Esophagus muscularis mucosa (tissue), 4 donors: ENCODE data around the gene CFAP161. TPM values are rescaled to one million over a fixed set of nuclear protein-coding genes. Genes with fewer than 3 reads are reported as not detected.

ENCODE experiments used
- DNase-seq: peaks from one replicate; pipeline ENCODE4 v3.0.0-alpha.2; 2017; ENCODE audit errors: extremely low spot score
- H3K27ac ChIP-seq, 4 donors: fragments of 200-600 bp; sonication (generic); replicated peaks in 1 of 4; 1 replicate in 3 of 4; 2 replicates in 1 of 4; pipeline ENCODE4 v1.5.1; 2016 to 2019; ENCODE audit warnings: mild to moderate bottlenecking in 1 of 4
- H3K27me3 ChIP-seq, 4 donors: fragments of 200-600 bp; sonication (generic); one replicate each; pipeline versions ENCODE4 v1.5.1 to v1.6.0; 2016 to 2019
- H3K36me3 ChIP-seq, 4 donors: fragments of 200-600 bp; sonication (generic); one replicate each; pipeline ENCODE4 v1.5.1; 2016 to 2019
- H3K4me1 ChIP-seq, 4 donors: fragments of 200-600 bp; sonication (generic); one replicate each; pipeline ENCODE4 v1.5.1; 2016 to 2019
- H3K4me3 ChIP-seq, 4 donors: fragments of 200-600 bp; sonication (generic); 1 replicate in 2 of 4; 2 replicates in 2 of 4; pipeline ENCODE4 v1.5.1; 2016 to 2019; ENCODE audit warnings: mild to moderate bottlenecking in 4 of 4, moderate library complexity in 1 of 4
- H3K9me3 ChIP-seq, 4 donors: fragments of 200-600 bp; sonication (generic); 1 replicate in 3 of 4; 2 replicates in 1 of 4; pipeline ENCODE4 v1.5.1; 2016 to 2019
- EP300 ChIP-seq: sonication (generic); formaldehyde crosslinking; IDR thresholded peaks from one replicate; pipeline ENCODE4 v1.6.1; 2017; ENCODE audit warnings: antibody characterized with exemption
- POLR2A ChIP-seq: fragments of 450-650 bp; IDR thresholded peaks from one replicate; pipeline ENCODE4 v1.6.1; 2017; ENCODE audit warnings: antibody characterized with exemption, moderate library complexity, mild to moderate bottlenecking, low read depth
- POLR2AphosphoS5 ChIP-seq, 2 donors: sonication (generic); formaldehyde crosslinking; IDR thresholded peaks; one replicate each; pipeline ENCODE4 v1.6.1; 2017; ENCODE audit warnings: antibody characterized with exemption in 2 of 2
- WGBS: methylation state at CpG from one replicate; pipeline ENCODE4 v1.1.5; 2018; 5-methylcytosine and 5-hydroxymethylcytosine counted together
- intact Hi-C: fragments of 100-400 bp; cut with DNase I; formaldehyde crosslinking; loops from one replicate; pipeline ENCODE4 v1.15.1; 2023
- total RNA-seq, 4 donors: library from RNA; depleted of rRNA; stranded (reverse); fragments of >200 nt; gene quantifications; one replicate each; pipeline versions ENCODE4 v1.1.0 to v1.2.1, GENCODE V29; 2016
- TF ChIP-seq, protein P1 (sequence below), 3 experiments: fragments of 200-600 bp in 2 of 3; fragments of 450-650 bp in 1 of 3; sonication (generic) in 2 of 3; IDR thresholded peaks; one replicate each; pipeline ENCODE4 v1.5.1; 2017 to 2019; ENCODE audit warnings: antibody characterized with exemption in 3 of 3, mild to moderate bottlenecking in 2 of 3, moderate library complexity in 1 of 3

CFAP161 gene
- total RNA-seq, 4 donors from 2014 or later: 0.66 to 0.71 TPM; not detected in 2

DNA sequence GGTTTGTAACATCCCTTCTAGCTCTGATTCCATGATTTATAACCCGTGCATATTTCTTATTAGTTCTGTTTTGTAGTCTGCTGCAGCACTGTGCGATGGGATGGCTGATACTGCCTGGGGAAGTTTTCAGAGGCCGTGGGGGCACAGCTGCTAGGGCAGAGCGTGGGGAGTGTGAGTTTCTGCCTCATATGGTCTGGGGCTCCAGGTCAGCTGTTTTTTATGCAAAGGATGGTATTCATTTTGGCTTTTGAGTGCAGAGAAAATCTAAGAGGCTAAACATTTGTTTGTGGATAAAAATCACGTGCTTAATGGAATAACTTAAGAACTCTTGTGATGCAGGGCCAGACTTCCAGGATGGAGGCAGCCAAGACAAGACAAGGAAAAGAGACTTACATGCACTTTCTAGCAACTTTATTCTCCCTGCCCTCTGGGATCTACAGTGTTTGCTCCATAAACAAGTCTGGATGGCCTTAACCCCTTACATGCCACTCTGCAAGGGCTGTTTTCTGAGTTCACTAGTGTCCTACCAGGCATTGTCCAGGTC, 45.5 kb upstream of the CFAP161 start:
- Histone ChIP-seq H3K4me1 (peaks cover 12 to 14% (median 13%) of the 10 kb centered on the region in 4 donors), H3K36me3 (no peaks in the 10 kb centered on the region), H3K9me3 (no peaks in the 10 kb centered on the region), H3K27ac (no peak overlapping the region), H3K4me3 (no peak overlapping the region), H3K27me3 (no peaks in the 10 kb centered on the region)
- DNase-seq: no peak
- WGBS: 72% methylated on average over 5 of the region's 5 CpGs
- TF ChIP-seq EP300: no peak
- TF ChIP-seq POLR2A: no peak
- TF ChIP-seq, protein P1, sequence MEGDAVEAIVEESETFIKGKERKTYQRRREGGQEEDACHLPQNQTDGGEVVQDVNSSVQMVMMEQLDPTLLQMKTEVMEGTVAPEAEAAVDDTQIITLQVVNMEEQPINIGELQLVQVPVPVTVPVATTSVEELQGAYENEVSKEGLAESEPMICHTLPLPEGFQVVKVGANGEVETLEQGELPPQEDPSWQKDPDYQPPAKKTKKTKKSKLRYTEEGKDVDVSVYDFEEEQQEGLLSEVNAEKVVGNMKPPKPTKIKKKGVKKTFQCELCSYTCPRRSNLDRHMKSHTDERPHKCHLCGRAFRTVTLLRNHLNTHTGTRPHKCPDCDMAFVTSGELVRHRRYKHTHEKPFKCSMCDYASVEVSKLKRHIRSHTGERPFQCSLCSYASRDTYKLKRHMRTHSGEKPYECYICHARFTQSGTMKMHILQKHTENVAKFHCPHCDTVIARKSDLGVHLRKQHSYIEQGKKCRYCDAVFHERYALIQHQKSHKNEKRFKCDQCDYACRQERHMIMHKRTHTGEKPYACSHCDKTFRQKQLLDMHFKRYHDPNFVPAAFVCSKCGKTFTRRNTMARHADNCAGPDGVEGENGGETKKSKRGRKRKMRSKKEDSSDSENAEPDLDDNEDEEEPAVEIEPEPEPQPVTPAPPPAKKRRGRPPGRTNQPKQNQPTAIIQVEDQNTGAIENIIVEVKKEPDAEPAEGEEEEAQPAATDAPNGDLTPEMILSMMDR (IDR thresholded peaks at IDR 0.05): no peak
- TF ChIP-seq POLR2AphosphoS5 (IDR thresholded peaks at IDR 0.05): no peak
- intact Hi-C loops: no loop called here

DNA sequence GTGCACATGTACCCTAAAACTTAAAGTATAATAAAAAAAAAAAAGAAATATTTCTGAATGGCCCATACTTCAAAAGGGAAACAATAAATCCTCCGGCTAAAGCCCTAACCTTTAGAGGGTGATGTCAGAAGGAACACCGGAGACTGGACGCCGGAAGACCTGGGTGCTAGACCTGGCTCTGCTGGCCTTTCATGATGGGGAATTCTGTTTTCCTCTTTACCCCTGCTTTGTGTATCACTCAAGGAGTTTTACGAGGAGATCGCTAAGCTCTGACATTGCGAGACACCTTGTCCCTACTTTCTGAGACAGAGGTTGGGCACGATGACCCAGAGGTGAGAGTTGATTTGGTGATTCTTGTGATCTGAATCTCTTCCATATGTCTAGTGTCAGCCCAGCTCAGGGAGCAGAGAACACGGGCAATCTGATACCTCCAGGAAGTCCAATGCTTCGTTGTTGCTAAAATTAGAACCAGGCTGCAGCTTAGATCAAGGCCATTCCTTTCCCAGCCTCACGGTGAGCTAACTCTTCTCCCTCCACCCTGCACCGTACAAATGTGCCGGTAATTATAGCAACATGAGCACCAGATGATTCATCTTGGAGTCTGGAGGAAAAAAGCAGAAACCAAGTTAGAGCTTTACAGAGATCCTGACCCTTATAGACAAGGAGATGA, 42.0 kb upstream of the CFAP161 start:
- no peaks in the 10 kb centered on the region for H3K36me3 ChIP-seq
- H3K27ac ChIP-seq: peak overlapping the region in 2 of 4 donors; percentile 3 to 24
- no peak for DNase-seq
- peaks cover 0 to 8% (median 0%) of the 10 kb centered on the region in 4 donors for H3K27me3 ChIP-seq
- intact Hi-C loops: no loop called here
- H3K4me3 ChIP-seq: no peak overlapping the region
- WGBS: 36% methylated on average over 13 of the region's 13 CpGs
- H3K9me3 ChIP-seq: no peaks in the 10 kb centered on the region
- TF ChIP-seq EP300 (no peak), POLR2A (no peak), POLR2AphosphoS5 (IDR thresholded peaks at IDR 0.05) (peak; percentile 25 to 35)
- TF ChIP-seq, protein P1 (IDR thresholded peaks at IDR 0.05): no peak
- H3K4me1 ChIP-seq: peaks cover 12 to 14% (median 13%) of the 10 kb centered on the region in 4 donors

DNA sequence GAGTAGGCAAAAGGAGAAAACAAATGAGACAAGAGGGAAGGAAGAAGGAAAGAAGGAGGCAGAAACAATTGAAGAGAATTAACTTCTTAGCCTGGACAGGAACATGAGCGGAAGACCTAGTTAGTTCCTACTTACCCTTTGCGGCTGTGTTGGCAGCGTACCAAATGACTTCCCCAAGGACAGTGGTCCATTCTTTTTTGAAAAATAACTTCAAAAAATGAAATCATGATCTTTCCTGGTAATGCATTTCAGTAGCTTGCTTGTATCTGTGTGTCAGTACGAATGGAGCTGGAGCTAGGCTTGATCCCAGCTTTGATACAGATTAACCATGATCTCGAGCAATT, 41.5 kb upstream of the CFAP161 start:
- DNase-seq: no peak
- H3K9me3 ChIP-seq: no peaks in the 10 kb centered on the region
- no peaks in the 10 kb centered on the region for H3K36me3 ChIP-seq
- peaks cover 0 to 8% (median 0%) of the 10 kb centered on the region in 4 donors for H3K27me3 ChIP-seq
- no peak for TF ChIP-seq POLR2A
- TF ChIP-seq POLR2AphosphoS5 (IDR thresholded peaks at IDR 0.05): no peak
- no peak for TF ChIP-seq EP300
- TF ChIP-seq, protein P1 (IDR thresholded peaks at IDR 0.05): no peak
- intact Hi-C loops: no loop called here
- peak overlapping the region in 2 of 4 donors; percentile 3 to 24 for H3K27ac ChIP-seq
- H3K4me3 ChIP-seq: no peak overlapping the region
- peaks cover 12 to 14% (median 13%) of the 10 kb centered on the region in 4 donors for H3K4me1 ChIP-seq
- WGBS: 55% methylated on average over 5 of the region's 5 CpGs

DNA sequence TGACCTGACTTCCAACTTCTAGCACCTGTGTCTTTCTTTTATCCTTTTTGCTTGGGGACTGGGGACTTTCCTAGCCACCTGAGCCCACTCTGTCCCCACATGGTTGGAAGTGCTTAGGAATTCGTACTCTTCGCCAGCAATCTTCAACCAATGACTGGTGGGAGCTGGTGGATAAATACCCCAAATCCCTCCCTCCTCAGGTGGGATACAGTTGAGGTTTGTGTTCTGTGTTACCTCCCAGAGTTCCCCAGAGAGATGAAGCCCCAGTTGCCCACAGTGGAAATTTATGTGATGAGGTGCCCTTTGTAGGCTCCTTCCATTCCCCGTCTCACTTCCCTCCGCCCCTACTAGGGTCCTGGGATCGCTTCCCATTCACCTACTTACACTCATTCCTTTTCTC, 40.1 kb upstream of the CFAP161 start:
- Histone ChIP-seq H3K27me3 (peaks cover 0 to 8% (median 0%) of the 10 kb centered on the region in 4 donors), H3K27ac (no peak overlapping the region), H3K9me3 (no peaks in the 10 kb centered on the region), H3K36me3 (no peaks in the 10 kb centered on the region), H3K4me1 (peaks cover 12 to 21% (median 14%) of the 10 kb centered on the region in 4 donors), H3K4me3 (no peak overlapping the region)
- 93% methylated on average over 5 of the region's 5 CpGs for WGBS
- DNase-seq: no peak
- TF ChIP-seq POLR2A (no peak), EP300 (no peak), POLR2AphosphoS5 (IDR thresholded peaks at IDR 0.05) (no peak)
- TF ChIP-seq, protein P1 (IDR thresholded peaks at IDR 0.05): no peak
- intact Hi-C loops: no loop called here
